C4-2B (cell line): ENCODE results near the gene SLC30A3.

Source experiments
- ZFX ChIP-seq: fragments of 450-650 bp; IDR thresholded peaks from 2 replicates; pipeline ENCODE4 v1.6.1; 2017
- TF ChIP-seq, protein P1 (sequence below): fragments of 450-650 bp; conservative IDR thresholded peaks from 2 replicates; pipeline ENCODE4 v1.5.1; 2017; ENCODE audit warnings: mild to moderate bottlenecking

DNA sequence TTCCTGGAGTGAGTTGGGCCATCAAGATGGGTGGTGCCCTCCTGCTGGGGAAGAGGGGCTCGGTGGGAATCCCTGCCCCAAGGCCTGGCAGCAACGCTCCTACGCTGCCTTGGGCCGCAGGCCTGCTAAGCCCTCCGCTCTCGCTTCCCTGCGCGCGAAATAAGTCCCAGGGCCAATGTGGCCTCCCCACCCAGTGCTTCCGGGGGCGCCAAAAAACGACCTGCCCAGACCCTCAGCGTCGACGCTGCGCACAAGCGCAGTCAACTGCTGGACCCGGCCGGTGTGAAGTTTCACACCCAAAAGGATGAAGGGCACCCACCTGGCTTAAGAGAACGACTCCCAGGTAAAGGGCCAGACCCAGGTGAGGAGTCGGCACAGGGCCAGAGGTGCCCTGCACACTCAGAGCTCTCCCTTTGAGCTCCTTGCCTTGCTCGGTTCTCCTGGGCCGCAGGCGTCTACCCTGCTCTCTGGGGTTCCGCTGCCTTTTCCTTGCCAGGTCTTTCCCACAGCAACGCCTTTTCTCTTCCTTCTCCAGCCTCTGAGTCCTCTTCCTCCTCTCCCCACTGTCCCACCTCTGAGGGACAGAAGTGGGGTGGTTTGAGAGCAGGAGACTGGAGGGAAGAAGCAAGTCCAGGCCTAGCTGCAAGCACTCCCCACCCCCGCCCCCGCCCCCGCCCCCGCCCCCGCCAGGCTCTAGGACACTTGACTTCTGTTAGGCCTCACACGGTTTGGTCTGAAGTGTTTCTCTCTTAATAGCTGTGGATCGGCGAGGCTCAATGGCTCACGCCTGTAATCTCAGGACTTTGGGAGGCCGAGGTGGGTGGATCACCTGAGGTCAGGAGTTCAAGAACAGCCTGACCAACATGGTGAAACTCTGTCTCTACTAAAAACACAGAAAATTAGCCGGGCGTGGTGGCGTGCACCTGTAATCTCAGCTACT is 12.6 kb upstream of the SLC30A3 start, which contains the start of gene DNAJC5G:
- TF ChIP-seq, protein P1, sequence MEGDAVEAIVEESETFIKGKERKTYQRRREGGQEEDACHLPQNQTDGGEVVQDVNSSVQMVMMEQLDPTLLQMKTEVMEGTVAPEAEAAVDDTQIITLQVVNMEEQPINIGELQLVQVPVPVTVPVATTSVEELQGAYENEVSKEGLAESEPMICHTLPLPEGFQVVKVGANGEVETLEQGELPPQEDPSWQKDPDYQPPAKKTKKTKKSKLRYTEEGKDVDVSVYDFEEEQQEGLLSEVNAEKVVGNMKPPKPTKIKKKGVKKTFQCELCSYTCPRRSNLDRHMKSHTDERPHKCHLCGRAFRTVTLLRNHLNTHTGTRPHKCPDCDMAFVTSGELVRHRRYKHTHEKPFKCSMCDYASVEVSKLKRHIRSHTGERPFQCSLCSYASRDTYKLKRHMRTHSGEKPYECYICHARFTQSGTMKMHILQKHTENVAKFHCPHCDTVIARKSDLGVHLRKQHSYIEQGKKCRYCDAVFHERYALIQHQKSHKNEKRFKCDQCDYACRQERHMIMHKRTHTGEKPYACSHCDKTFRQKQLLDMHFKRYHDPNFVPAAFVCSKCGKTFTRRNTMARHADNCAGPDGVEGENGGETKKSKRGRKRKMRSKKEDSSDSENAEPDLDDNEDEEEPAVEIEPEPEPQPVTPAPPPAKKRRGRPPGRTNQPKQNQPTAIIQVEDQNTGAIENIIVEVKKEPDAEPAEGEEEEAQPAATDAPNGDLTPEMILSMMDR, result no peak
- no peak for TF ChIP-seq ZFX
